Activated T-helper 17 cell treated with anti-CD3 and anti-CD28 coated beads, Interleukin-2, amount 50 U/mL, for 72 hours (primary cell): ENCODE measurements around the gene CYP2D6. TPM values are rescaled to one million over a fixed set of nuclear protein-coding genes. Genes with fewer than 3 reads are reported as not detected.

Experiments
- ATAC-seq: fragments of 150-1000 bp; cut with Tn5 transposase; replicated peaks from 2 replicates; pipeline ENCODE4 v1.10.0; 2021; ENCODE audit warnings: mild to moderate bottlenecking, moderate library complexity
- H3K27ac Mint-ChIP-seq: one replicate; pipeline ENCODE4 v1.8.0; 2022; ENCODE audit warnings: mixed read lengths
- H3K27me3 Mint-ChIP-seq: one replicate; pipeline ENCODE4 v1.8.0; 2022; ENCODE audit warnings: mixed read lengths
- H3K36me3 Mint-ChIP-seq: one replicate; pipeline ENCODE4 v1.8.0; 2022; ENCODE audit warnings: low read depth, mild to moderate bottlenecking, mixed read lengths
- H3K4me1 Mint-ChIP-seq: one replicate; pipeline ENCODE4 v1.8.0; 2022; ENCODE audit warnings: mixed read lengths
- H3K4me3 Mint-ChIP-seq: one replicate; pipeline ENCODE4 v1.8.0; 2022; ENCODE audit warnings: mild to moderate bottlenecking, mixed read lengths
- H3K9me3 Mint-ChIP-seq: one replicate; pipeline ENCODE4 v1.8.0; 2022; ENCODE audit warnings: mixed read lengths
- total RNA-seq, 2 donors: library from RNA; stranded (reverse); gene quantifications; one replicate each; pipeline ENCODE4 v1.2.3, GENCODE V29; 2022

The CYP2D6 gene
- total RNA-seq, 2 donors from 2014 or later = 5.5 to 6.3 TPM

- Mint-ChIP-seq H3K9me3 (peaks cover 4% of the 10 kb centered on the region), H3K4me3 (no peak overlapping the region), H3K27me3 (no peaks in the 10 kb centered on the region), H3K4me1 (no peaks in the 10 kb centered on the region), H3K27ac (no peak overlapping the region), H3K36me3 (peaks cover 7% of the 10 kb centered on the region)
- no peak for ATAC-seq
Measured at GRCh38 chr22:42101199-42101598, 29.4 kb downstream of the CYP2D6 start.

DNA sequence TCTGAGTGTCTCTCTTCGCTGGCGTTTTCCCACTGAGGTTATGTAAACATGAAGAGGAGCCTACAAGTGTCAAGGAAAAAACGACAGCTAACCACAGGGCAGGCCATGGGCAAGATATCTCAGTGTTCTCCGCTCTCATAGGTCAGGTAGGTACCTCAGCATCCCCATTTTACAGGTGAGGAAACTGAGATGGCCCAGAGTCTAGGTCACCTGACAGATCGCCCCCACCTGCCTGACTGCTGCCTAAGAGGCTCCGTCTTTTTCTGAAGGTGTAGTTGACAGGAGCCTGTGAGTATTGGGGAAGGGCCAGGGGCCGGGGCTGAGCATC is 39.2 kb downstream of the CYP2D6 start:
- peaks cover 16% of the 10 kb centered on the region for H3K4me1 Mint-ChIP-seq
- no peak for ATAC-seq

DNA sequence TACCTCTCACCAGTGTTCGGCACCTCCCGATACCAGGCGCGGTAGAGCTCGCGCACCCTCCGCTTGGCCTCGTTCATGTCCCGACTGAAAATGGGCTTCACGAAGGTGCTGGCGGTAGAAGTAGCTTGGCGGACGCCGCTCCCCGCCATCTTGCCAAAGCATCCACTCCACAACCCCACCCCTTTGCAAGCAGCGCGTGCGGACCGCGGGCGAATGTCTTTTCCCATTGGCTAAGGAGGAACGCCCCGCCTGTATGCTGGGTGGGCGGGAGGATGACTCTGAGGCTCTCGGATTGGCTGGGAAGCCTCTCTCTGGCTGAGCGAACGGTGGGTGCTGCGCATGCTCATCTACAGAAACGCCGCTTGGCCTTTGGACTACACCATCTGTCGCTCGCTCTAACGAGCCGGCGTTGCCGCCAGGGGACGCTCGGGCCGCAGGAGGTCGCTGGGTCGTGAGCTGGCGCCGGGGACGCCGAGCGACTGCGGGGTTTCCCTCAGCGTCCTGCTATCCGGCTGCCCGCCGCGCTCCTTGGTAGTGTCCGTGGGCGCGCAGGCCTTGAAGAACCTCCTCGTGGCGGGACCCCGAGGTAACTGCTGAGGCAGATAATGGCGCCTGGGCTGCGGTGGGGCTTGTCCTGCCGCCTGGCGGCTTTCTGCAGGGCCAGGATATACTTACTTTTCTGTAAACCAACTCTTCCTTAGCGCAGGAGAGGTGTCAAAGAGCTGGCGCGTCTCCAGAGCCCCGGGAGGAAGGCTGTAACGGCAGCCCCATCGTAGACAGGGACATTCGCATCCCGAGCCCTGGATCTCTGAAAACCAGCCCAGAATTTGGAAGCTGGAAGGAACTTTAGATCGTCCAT is 39.8 kb downstream of the CYP2D6 start, which contains the start of gene NDUFA6:
NDUFA6 (minus strand) TSS at position 177 of the 859 bp plus-strand sequence; CDS start at position 149, 28 bp downstream.
- no peaks in the 10 kb centered on the region for H3K27me3 Mint-ChIP-seq
- ATAC-seq = peak; percentile 95
- peak within 1 kb of the TSS; percentile 97 for H3K27ac Mint-ChIP-seq
- no peaks in the 10 kb centered on the region for H3K9me3 Mint-ChIP-seq
- peaks cover 16% of the 10 kb centered on the region for H3K4me1 Mint-ChIP-seq
- H3K4me3 Mint-ChIP-seq = peak within 1 kb of the TSS; percentile 97
- H3K36me3 Mint-ChIP-seq = peaks cover 41% of the 10 kb centered on the region

More for the DNA sequence above, 39.2 kb downstream of the CYP2D6 start:
- Mint-ChIP-seq H3K27ac (peak overlapping the region; percentile 97), H3K4me3 (peak overlapping the region; percentile 97), H3K9me3 (no peaks in the 10 kb centered on the region), H3K27me3 (no peaks in the 10 kb centered on the region), H3K36me3 (peaks cover 35% of the 10 kb centered on the region)

DNA sequence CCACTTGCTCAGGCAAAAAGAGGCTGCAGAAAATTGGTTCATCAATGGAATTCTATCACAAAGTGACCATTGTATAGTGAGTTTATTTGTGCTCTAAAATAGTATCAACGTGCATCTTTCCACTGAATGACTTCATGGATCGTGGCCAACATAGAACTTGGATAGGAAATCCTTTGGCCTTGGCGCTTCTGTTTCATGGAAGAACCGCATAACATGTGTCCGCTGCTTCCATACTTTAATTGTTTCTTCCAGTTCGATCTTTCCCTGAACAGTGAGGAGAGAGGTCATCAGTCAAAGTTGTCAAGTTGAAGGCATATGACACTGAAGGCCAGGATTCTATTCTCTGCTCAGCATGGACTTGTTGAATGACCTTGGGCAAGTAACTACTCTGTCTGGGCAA is 44.6 kb downstream of the CYP2D6 start:
- peaks cover 83% of the 10 kb centered on the region for H3K36me3 Mint-ChIP-seq
- no peak overlapping the region for H3K4me3 Mint-ChIP-seq
- no peaks in the 10 kb centered on the region for H3K27me3 Mint-ChIP-seq
- no peak overlapping the region for H3K27ac Mint-ChIP-seq
- peaks cover 13% of the 10 kb centered on the region for H3K4me1 Mint-ChIP-seq
- ATAC-seq = no peak
- no peaks in the 10 kb centered on the region for H3K9me3 Mint-ChIP-seq

DNA sequence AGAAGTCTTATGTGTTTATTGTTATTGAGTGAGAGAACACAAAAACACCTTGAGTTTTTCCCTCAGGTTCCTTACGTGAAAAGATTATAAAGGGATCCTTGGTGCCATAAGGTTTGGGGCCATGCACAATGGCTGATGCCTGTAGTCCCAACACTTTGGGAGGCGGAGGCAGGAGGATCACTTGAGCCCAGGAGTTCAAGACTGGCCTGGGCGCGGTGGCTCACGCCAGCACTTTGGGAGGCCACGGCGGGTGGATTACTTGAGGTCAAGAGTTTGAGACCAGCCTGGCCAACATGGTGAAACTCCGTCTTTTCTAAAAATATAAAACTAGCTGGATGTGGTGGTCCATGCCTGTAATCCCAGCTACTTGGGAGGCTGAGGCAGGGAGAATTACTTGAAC is 45.7 kb downstream of the CYP2D6 start:
- Mint-ChIP-seq H3K4me1 (peaks cover 13% of the 10 kb centered on the region), H3K4me3 (no peak overlapping the region), H3K9me3 (no peaks in the 10 kb centered on the region), H3K27ac (no peak overlapping the region), H3K27me3 (no peaks in the 10 kb centered on the region), H3K36me3 (peaks cover 78% of the 10 kb centered on the region)
- no peak for ATAC-seq

DNA sequence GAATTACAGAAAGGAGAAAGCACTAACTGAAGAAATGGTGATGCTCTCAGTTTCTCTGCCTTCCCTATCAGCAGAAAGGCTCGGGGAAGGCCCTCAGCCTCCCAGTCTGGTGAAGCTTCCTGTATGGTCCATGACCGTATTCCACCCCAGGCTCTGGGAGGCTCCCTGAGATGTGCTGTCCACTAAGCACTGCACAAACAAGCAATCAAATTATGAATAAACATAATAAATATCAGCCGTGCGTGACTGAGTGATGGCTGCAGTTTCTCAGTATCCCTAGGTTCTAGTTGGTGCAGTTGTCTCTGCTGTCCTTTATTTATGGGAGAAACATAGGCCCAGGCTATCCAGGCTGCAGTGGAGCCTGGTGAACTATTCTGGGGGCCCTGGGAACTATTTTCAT is 47.5 kb downstream of the CYP2D6 start:
- Mint-ChIP-seq H3K36me3 (peaks cover 72% of the 10 kb centered on the region), H3K27me3 (no peaks in the 10 kb centered on the region), H3K4me1 (peaks cover 4% of the 10 kb centered on the region), H3K9me3 (no peaks in the 10 kb centered on the region), H3K27ac (no peak overlapping the region), H3K4me3 (no peak overlapping the region)
- ATAC-seq = no peak

DNA sequence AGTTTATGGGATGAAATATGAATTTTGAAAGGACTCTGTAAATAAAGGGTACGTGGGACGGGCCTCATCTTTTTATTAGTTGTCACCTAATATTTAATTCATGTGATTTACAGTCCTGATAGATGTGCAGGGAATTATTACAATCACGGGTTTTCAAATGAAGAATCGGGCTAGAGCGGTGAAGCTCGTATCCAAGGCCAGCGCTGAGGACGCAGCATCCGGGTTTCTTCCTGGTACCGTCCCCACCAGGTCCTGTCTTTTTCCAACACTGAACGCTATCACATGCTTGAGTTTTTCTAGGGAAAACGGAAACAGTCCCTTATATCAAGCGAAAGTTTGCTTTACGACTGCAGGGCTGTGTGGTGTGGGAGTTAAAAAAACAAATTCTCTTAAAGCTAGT is 50.3 kb downstream of the CYP2D6 start:
- no peaks in the 10 kb centered on the region for H3K9me3 Mint-ChIP-seq
- H3K27ac Mint-ChIP-seq = peak overlapping the region; percentile 98
- H3K27me3 Mint-ChIP-seq = no peaks in the 10 kb centered on the region
- no peak for ATAC-seq
- H3K4me1 Mint-ChIP-seq = peaks cover 4% of the 10 kb centered on the region
- H3K36me3 Mint-ChIP-seq = peaks cover 49% of the 10 kb centered on the region
- H3K4me3 Mint-ChIP-seq = peak overlapping the region; percentile 99

DNA sequence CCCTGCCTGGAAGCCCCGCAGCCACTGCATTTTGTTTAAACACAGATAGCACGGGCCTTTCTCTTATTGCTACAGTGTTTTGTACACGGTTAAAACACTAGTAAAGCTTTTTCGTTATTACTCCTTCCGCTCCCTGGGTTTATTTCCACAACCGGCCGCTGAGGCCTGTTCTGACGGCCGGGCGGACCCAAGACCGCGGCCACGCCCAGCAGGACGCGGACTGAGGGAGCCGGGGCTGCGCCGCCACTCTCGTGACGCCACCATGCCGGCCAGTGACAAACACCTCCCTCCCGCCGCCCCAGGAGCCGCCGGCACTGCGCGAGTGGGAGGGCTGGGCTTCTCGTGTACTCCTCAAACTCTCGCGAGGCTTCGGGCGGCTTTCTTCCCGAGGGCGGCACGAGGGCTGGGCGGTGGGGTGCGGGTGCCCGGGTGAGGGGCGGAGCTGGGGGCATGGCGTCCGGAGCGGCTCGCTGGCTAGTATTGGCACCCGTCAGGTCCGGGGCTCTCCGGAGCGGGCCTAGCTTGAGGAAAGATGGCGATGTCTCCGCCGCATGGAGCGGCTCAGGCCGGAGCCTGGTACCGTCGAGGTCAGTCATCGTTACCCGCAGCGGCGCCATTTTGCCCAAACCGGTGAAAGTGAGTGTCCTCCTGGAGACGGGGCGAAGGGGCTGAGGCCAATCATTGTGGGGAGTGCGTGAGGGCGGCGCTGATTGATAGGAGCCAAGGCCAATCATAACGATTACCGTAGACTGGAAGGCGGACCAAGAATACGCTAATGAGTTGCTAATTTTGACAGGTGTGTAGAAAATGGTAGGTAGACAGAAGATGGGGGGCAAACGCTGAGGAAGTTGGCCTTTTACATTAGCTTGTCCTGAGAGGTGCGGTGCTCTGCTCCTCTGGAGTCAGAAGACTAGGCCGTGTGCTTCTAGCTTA is 51.0 kb downstream of the CYP2D6 start, which contains the start of gene SMDT1:
SMDT1 (plus strand) TSS at position 382 of the 933 bp plus-strand sequence; CDS start at position 451, 69 bp downstream.
- Mint-ChIP-seq H3K36me3 (peaks cover 48% of the 10 kb centered on the region), H3K27ac (peak within 1 kb of the TSS; percentile 98), H3K27me3 (no peaks in the 10 kb centered on the region), H3K4me1 (peaks cover 9% of the 10 kb centered on the region), H3K9me3 (no peaks in the 10 kb centered on the region), H3K4me3 (peak within 1 kb of the TSS; percentile 99)
- ATAC-seq = peak; percentile 92

DNA sequence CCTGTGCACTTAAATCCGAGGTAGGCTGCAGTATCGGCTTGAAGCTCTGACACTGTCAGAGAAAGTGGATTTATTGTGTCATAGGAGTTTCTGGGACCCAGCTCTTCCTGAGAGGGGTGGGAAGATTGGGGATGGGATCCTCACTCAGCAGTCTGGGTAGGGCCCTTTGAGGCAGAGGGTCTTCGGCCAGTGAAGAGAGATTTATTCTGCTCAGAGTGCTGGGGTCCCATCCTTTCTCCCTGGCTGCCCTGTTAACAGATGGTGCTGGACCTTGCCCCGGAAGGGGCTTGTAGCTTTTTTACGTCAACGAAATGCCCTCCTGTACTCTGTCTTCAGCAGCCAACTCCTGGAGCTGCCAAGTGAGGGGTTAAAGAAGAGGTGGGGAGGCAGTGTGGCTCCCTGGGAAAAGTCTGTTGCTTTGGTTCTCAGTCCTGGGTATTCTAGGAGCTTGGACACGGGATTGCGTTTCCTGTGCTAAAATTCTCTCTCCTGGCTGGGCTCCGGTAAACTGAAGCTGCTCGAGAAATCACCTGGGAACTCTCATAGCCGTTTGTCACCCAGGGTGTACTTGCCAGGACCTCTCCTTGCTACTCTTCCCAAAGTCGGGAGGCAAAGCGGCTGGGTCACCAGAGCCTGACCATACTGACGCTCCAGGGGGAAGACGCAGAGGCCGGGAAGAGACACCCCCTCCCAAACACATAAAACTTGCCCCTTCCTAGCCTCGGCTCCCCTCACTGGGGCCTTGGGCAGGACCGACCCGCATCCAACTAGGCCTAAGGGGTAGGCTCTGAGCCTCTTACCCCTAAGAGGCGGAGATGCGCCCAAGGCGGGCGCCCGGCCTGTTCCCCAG is 51.9 kb downstream of the CYP2D6 start:
- Mint-ChIP-seq H3K4me1 (peaks cover 9% of the 10 kb centered on the region), H3K27ac (peak overlapping the region; percentile 98), H3K9me3 (no peaks in the 10 kb centered on the region), H3K36me3 (peaks cover 39% of the 10 kb centered on the region), H3K27me3 (no peaks in the 10 kb centered on the region), H3K4me3 (peak overlapping the region; percentile 99)
- ATAC-seq = no peak

- no peak overlapping the region for H3K4me3 Mint-ChIP-seq
- no peaks in the 10 kb centered on the region for H3K9me3 Mint-ChIP-seq
- peaks cover 17% of the 10 kb centered on the region for H3K4me1 Mint-ChIP-seq
- peak overlapping the region; percentile 98 for H3K27ac Mint-ChIP-seq
- ATAC-seq = no peak
- no peaks in the 10 kb centered on the region for H3K27me3 Mint-ChIP-seq
- peaks cover 28% of the 10 kb centered on the region for H3K36me3 Mint-ChIP-seq
Measured at GRCh38 chr22:42077486-42078125, 53.0 kb downstream of the CYP2D6 start.

DNA sequence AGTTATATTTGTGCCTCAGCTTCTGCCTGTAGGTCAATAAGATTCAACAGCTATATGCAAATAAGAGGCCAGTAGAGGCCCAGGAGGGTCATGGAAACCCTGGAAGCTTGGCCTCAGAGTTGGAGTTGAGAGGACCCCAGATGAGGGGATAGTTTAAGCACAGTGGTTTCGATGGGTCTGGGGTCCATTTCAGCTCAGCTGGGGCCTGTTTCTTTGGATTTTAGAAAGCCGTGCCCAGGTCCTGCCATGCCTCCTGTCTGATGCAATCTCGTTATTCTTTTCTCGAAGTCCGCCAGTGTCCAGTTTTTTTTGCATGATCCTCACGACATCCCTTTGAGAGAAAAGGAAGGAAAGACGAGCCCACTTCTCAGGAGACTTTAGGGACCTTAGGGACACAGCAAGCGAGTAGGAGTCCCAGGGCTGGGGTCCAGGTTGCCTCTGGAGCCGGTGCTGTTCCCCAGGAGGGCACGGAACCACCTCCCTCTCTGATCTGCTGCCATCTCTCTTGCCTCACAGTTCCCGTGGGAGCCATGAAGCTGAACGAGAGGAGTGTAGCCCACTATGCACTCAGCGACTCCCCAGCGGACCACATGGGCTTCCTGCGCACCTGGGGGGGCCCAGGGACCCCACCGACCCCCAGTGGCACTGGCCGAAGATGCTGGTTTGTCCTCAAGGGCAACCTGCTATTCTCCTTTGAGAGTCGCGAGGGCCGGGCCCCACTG is 53.7 kb downstream of the CYP2D6 start:
- Mint-ChIP-seq H3K4me1 (peaks cover 18% of the 10 kb centered on the region), H3K4me3 (no peak overlapping the region), H3K9me3 (no peaks in the 10 kb centered on the region), H3K27me3 (no peaks in the 10 kb centered on the region), H3K36me3 (peaks cover 22% of the 10 kb centered on the region), H3K27ac (no peak overlapping the region)
- ATAC-seq = no peak
